HK-2 (cell line): Measurements from ENCODE around the gene CHST15.
"Not testable (repeated sequence)": the region's sequence is repeated elsewhere in the genome, so short reads cannot be mapped to it uniquely, and the experiment has no call there.

Experiments
- DNase-seq: peaks from one replicate; pipeline ENCODE4 v3.0.0-alpha.2; 2018; ENCODE audit not compliant: unreplicated experiment

The CHST15 gene

DNA sequence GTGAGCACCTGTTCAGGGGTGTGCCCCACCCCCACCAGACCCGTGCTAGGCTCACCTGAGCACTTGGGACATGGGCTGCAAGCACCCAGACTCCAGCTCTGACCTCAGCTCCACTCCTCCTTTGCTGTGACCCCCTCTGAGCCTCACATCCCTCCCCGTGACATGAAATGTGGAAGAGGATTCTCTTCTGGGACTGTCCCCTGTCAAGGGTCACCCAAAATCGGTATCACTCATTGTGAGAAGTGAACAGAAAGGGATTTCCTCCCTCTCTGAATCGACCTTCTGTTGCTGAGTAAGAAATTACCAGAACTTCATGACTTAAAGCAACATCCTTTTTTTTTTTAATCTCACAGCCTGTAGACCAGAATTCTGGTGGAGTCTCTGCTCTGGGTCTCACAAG, 6.2 kb upstream of the CHST15 start:
- DNase-seq = no peak

DNA sequence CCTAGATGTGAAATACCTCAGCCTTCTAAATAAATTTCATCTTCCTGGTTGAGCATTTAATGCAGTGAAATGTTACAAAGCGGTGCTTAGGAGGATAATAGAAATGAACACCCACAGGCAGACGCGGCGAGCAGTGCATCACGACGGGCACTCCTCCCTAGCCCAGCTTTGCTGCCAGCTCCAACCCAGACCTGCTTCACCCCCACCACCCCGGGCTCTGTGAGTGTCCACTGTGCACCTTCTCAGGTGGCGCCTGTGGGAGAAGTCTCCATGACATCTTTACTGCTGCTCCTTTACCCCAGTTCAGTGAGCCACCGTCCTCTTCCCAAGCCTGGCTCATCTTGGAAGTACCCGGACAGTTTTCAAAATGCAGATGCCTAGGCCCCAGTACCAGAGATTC, 5.2 kb upstream of the CHST15 start:
- no peak for DNase-seq

DNA sequence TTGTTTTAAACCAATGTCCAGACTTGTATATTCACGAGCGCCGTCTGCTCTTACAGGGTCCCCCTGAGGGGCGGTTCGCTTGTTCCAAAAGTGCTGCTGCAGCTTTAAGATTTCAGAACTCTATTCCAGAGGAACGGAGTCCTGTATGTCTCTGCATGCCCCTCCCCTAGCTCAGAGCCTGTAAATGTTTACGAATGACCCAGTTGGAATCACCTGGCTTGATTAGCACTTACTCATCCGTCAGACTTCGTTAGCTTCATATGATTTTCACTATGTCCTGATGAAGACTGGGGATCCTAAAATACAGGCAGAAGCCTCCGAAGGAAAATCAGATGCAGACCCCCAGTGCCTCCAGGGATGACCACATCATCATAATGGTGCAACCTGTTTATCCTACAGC, 4.5 kb upstream of the CHST15 start:
- DNase-seq = no peak

DNA sequence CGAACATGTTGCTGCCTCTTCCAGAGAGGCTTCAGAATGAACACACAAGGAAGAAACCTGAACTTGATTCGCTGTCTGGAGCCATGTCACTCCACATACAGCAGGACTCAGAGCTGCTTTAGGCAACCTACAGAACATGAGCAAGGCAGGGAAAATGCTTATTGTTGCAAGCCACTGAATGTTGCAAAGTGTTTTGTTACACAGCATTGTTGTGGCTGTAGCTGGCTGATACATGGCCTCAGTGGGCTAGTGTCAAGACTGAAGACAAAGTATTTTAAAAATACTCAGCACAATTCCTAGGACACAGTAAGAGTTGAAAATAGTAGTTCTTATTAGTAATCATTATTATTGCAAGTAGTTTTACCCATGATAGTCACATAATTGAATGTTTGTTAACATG, 3.1 kb upstream of the CHST15 start:
- no peak for DNase-seq

DNA sequence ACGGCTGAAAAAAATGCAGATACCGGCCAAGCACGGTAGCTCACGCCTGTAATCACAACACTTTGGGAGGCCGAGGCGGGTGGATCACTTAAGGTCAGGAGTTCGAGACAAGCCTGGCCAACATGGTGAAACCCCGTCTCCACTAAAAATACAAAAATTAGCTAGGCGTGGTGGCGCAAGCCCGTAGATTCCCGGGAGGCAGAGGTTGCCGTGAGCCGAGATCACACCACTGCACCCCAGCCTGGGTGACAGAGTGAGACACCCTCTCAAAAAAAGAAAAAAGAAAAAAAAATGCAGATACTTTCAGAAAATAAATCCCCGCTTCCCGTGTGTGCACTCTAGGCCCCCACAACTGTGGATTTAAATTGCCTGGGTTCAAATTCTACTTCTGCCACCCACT, 2.4 kb upstream of the CHST15 start:
- not testable (repeated sequence) for DNase-seq

DNA sequence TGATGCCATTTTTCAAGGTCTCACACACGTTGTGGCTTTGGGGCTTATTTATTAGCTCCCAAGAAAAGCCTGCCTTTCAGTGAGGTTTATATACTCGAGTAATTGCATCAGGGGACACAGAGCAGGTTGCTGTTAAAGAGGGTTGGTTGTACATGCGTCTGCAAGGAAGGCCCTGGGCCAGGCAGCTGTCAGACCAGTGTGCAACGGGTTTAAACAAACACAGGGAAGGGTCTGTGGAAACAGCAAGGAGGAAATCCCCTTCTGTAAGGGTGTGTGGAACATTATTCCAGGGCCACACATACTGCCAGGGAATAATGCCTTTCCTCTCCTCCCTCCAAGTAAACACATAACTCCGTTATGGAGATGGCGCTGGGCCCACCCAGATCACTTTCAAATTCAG, 1.7 kb upstream of the CHST15 start:
- DNase-seq = no peak

DNA sequence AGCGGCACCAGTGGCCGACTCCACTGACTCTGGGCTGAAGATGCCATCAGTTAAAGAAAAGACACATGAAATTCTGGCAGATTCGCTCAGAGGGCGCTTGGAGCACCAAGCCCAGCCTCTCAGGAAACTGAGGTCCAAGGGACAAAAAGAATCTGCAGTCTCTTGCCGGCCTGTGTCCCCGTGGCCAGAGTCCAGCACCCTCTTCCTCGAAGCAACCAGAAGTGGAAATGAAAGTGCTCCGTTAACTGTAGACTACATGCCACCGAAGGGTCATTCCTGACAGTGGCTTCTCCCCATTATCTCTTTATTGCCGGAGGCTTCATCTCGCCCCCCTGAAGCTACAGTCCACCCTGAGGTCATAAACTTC, 1.0 kb upstream of the CHST15 start:
- no peak for DNase-seq

DNA sequence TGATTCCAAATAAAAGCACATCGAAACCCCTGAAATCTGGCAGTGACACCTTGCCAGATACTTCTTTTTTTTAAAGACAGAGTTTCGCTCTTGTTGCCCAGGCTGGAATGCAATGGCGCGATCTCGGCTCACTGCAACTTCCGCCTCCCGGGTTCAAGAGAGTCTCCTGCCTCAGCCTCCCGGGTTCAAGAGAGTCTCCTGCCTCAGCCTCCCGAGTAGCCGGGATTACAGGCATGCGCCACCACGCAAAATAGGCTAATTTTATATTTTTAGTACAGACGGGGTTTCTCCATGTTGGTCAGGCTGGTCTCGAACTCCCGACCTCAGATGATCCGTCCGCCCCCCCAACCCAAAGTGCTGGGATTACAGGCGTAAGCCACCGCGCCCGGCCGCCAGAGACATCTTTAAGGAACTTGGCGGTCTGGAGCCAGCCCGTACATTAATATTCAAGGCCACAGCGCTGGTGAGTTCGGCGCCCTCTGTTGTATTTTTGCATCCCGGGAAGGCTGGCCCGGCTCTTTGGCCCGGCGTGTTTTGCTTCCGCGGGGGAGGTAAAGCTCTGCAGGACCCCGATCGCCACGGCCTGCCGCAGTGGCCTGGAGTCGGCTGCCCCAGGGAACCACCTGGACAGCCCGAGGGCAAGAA, 498 bp upstream of the CHST15 start:
- not testable (repeated sequence) for DNase-seq

DNA sequence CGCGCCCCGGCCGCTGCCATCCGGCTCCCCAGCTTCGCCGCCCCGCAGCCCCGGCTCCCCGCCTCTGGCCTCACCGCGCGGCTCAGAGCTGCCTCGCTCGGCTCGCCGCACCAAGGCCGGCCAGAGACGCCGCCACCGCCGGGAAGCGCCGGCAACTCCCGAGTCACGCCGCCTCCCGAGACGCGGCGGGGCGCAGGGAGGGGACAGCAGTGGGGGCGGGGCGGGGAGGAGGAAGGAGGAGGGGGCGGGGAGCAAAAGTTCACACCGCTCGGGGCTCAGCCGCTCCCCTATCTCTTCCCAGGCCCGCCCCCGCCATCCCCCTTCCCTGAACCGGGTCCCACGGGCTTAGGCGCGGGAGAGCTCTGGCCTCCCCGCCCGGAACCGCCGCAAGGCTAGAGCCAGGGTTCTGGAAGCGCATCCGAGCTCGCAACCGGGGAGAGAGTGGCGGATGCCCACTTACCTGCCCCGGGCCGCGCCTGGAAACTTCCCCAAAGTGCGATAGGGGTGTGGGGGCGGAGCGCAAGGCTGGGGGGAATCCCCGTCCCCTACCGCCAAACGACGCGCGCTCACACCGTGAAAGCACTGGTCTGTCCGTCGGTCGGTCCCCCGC, 1.0 kb downstream of the CHST15 start:
- peak; percentile 74 for DNase-seq

DNA sequence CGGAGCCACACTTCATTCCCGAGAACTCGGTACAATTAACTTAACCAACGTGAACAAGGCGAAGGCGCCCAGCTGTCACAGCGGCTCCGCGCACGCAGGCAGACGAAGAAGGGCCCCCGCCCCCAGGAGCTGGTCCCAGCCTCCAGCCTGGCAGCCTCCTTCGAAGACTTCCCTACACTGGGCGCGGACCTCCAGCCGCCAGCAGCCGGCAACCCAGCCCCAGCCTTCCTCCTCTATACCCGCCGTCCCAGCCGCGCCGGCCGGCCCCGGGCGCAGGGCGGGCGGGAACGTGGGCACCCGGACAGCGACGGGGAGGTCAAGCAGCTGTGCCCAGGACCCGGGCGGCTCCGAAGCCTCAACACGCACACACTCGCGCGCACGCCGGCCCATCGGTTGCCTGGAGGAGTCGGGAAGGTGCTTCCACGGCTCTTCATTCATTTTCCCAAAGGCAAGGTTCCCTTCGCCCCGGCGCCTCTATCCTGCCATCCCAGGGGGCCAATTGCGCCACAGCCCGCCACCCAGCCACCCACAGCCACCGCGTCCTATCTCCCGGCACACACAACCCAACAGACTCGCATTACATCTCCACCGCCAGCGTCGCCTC, 1.6 kb downstream of the CHST15 start:
- peak; percentile 16 for DNase-seq

DNA sequence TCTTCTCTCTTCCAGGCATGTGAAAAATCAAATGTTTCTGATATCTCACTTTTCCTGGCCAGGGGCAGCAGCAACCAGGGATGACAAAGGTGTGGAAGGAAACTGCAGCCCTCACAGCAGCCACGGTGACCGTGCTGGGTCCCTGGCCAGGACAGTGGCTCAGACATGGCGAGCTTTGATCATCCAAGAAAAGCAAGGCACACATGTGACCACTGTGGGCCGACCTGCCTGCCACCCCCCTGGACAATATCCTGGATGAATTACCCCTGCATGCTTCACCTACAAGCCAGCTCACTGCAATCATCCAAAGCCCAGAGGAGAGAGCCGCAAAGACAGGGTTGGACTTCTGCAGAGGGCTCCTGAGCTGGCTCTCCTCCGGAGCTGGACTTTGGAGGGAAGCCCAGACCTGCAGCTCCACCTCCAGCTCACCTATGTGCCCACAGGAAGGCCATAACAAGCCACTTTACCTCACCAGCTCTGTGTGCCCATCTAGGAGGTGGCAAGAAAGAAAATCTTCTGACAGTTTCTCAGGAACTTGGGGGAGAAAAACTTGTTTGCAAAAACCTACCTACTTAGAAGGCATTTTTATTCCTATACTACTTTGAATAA, 2.7 kb downstream of the CHST15 start:
- no peak for DNase-seq

DNA sequence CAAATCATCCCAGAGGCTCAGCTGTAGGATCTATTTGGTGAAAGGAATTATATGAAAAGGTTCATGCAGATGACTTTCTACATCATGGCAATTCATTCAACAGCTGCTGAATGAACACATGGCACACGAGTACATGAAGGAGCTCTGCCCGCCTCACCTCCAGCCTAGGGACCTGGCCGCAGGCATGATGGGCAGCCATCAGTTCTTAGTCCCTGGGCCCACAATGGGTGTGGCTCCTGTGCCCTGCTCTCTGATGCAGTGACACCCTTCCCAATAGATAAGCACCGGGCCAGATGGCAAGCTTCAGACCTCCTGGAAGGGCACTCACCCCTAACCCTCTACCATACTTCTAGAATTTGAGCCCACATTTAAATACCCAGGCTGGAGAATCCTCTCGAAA, 3.5 kb downstream of the CHST15 start:
- no peak for DNase-seq

DNA sequence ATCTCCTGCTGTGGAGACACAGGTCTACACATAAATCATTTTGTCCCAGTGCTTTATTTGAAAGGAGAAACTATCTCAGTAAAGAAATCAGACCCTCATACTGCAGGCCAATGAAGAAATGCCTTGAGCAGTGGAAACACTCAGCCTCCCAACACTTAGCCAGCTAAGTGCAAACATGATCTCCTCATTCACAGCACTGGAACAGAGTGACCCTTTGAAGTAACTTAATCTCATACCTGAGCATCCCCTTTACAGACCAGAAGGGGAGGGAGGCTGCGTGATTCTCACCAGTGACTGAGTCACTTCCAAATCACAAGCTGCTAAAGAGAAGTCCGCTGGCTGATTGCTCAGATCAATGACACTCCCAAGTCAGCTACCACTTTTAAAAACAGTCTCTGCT, 4.5 kb downstream of the CHST15 start:
- DNase-seq = no peak

DNA sequence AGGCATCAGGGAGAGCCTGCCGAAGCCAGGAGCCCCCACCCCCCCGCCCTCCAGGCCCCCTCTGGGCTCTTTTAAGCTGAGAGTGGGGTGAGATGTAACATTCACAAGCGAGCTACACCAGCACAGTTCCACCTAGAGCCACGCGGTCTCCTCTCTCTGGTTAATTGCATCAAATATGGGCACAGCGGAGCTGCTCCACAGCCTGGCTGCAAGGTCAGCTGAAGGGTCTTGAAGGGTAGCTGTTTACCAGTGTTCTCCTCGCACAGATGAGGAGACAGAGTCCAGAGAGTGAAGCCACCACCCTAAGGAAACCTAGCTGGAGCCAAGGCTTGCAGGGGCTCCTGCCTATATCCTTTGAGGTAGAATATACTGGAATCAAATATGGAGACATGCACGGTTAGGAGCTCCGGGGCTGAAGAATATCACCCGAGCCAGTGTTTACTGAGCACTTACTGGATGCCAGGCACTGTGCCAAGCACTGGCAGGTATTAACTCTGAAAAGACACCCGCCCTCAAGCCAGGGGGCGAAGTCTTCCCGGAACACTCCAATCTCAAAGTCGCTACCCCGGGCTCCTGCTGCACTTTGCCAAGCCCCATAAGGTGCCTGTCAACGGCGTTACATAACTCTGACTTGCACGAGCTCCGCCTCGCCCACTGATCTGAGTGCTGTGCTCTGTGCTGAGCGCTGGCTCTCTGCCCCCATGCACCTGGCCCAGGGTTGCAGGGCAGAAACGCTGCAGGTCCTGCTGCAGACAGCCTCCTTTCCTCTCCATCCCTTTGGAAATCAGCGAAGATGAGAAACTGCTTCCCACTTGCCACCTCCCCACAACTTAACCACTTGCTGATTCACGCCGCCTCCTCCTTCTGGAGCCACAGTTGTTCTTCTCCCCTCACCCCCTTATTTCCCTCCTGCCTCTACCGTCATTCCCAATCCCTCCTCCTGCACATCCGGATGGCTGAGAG, 5.4 kb downstream of the CHST15 start:
- DNase-seq = no peak

DNA sequence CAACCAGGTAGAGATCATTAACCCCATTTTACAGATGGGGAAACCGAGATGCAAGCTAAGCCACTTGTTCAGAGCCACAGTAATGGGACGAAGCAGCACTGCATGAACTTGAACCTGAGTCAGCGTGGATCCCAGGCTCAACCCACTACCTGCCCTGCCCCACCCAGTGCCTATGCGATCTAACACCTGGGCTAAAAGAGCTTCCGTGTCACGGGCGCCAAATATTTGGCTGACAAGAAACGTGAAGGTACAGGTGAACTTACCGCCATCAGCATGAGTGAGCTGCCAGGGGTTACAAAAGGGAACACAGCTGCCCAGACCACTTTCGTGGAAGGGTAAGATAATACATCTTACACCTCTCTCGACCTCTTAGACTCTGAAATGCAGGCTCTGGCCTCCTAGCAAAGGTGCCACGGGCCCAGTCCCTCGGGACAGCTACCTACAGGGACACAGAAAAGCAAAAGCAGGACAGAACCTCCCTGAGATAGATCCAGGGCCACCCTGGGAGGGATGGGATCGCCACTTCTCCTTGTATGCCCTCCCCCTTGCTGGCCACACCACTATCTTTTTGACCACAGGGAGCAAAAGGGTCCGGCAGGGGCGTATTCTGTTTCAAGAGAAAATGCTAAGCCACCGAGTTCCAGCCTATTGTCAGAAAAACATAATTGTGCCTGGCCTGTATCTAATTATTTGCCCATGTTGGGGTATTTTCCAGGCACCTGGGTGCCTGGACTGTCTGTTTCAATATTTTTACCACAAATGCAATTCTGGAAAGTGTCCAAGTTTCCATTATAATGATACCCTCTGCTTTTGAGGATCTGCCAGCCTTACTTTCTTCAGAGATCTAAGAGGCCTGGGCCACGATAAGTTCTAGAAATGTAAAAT, 6.4 kb downstream of the CHST15 start:
- DNase-seq = no peak

DNA sequence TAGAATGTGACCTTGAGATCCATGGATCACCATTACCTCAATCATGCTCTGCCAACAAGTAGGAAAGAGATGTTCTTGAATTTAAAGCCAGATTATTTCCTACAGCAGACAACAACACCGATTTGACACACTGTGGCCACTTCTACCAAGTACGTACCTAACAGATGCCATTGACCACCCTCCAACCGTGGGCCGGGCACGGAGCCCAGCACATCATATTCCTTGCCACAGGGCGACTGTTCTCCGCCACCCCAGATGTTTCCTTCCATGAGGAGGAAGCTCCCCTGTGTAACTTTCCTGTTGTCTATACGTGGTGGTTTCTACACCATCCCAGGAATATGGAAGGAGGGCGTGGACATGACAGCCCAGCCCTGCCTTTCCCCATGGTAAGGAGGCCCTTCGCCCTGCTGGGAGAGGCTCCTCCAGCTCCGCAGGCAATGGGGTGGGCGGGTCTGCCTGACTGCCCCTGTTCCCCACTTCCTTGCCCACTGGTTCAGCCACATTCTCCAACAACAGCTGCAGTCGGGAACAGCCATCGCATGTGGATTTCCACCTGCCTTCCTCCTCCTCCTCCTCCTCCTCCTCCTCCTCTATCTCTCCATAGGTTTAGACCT, 7.2 kb downstream of the CHST15 start:
- DNase-seq = no peak

DNA sequence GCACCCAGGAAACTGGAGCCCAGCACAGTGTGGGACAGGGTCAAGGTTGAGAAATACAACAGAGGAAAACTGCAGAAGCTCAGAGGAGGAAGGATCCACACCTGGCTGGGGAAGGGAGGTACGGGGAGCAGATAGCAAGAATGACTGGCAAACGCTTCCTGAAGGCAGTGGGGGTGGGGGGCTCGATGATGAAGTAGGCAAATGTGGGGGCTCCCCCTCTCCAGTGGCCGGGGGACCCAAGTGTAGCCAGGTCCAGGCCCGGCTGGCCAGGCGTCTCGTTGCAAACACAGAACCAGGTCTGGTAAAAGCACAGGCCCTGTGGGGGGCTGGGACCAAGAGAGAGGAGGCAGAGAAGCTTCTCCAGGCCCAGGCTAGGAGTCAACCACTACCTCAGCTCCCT, 7.7 kb downstream of the CHST15 start:
- no peak for DNase-seq

DNA sequence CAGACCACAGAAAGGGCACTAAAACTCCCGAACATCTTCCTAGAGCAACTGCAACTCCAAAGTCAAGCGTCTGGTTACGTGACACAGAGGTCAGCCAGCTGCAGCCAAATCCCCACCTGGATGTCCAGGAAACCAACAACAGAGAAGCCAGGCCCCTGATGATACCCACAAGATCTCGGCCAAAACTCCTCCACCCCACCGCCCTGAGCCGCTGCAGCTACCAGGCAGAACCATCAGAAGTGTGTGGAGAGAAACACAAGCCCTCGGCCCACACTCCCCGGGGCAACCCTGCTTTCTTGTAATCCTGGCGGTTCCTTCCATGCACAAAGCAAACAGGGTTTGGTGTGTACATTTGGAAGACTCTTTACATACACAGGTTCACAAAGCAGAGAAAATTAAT, 8.7 kb downstream of the CHST15 start:
- DNase-seq = no peak

DNA sequence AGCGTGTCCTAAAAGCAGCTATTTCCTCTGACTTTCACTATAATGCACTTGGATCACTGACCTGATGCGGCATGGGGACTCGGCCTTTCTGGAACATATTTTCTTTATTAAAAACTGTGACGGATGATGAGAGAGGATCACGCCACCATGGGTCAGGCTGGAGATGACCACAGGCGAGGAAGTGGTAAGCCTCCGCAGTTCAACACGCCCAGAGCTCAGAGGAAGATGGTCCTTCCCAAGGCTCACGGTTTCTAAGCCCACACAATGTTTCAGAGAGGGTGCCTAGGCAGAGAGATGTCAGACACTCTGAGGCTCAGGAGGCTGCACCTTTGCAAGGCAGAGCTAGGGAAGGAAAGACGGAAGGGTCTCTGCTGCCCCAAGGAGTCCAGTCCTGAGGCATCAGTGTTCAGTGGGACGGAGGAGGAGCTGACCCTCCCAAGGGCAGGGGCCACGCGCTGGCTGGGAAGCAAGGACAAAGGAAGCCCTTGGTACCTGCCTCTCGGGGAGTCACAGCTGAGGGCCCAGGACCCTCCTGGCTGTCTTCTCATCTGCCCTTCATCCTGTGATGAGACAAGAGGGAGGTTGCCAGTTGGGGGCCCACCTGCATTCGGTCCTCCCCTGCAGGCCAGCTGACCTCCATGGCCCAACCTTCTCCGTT, 9.5 kb downstream of the CHST15 start:
- DNase-seq = no peak
